Adrenal gland (tissue), 5 donors: ENCODE data around the gene CYP24A1.

Experiments
- POLR2A ChIP-seq, 2 donors: fragments of 450-650 bp; IDR thresholded peaks; one replicate each; pipeline ENCODE4 v1.6.1; 2017; ENCODE audit warnings: antibody characterized with exemption in 2 of 2, mild to moderate bottlenecking in 2 of 2, moderate library complexity in 1 of 2
- TF ChIP-seq, protein P1 (sequence below), 6 experiments: fragments of 450-650 bp in 4 of 6; fragments of 200-600 bp in 2 of 6; sonication (generic) in 1 of 6; IDR thresholded peaks; 1 replicate in 5 of 6; 2 replicates in 1 of 6; pipeline versions ENCODE4 v1.5.1 to v1.8.0; 2016 to 2021; ENCODE audit warnings: antibody characterized with exemption in 6 of 6, mild to moderate bottlenecking in 2 of 6, moderate library complexity in 1 of 6
- donor health status: DM: no; HTN: no; CAD: no.

DNA sequence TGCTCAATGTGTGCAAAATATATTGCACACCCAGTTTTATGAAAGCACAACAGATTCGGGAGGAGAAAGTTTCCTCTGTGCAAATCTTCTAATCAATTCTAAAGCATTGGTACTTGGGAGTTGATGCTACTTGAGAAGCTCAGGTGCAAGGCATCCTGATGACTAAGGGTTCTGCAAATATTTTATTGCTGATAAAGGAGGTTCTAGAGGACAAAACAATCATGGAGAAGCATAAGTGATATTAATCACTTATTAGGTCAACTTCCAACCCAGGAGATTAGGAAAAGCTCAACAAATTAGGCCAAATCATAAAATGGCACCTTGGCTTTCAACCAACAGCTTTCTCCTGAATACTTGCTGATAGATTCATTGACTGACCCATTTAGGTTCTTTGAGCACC lies 27.1 kb downstream of the CYP24A1 start:
- TF ChIP-seq, protein P1, sequence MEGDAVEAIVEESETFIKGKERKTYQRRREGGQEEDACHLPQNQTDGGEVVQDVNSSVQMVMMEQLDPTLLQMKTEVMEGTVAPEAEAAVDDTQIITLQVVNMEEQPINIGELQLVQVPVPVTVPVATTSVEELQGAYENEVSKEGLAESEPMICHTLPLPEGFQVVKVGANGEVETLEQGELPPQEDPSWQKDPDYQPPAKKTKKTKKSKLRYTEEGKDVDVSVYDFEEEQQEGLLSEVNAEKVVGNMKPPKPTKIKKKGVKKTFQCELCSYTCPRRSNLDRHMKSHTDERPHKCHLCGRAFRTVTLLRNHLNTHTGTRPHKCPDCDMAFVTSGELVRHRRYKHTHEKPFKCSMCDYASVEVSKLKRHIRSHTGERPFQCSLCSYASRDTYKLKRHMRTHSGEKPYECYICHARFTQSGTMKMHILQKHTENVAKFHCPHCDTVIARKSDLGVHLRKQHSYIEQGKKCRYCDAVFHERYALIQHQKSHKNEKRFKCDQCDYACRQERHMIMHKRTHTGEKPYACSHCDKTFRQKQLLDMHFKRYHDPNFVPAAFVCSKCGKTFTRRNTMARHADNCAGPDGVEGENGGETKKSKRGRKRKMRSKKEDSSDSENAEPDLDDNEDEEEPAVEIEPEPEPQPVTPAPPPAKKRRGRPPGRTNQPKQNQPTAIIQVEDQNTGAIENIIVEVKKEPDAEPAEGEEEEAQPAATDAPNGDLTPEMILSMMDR (IDR thresholded peaks at IDR 0.05), result no peak
- no peak for TF ChIP-seq POLR2A (IDR thresholded peaks at IDR 0.05)
